Mesothelial cell of epicardium (in vitro differentiated cells): ENCODE results near the gene OR51B4. TPM values are rescaled to one million over a fixed set of nuclear protein-coding genes. Genes with fewer than 3 reads are reported as not detected.
"Not testable (repeated sequence)": the region's sequence is repeated elsewhere in the genome, so short reads cannot be mapped to it uniquely, and the experiment has no call there.

ENCODE experiments used
- DNase-seq, 2 experiments: peaks; one replicate each; pipeline ENCODE4 v3.0.0; 2021; ENCODE audit warnings: low spot score in 2 of 2; ENCODE audit not compliant: unreplicated experiment in 2 of 2
- H3K27ac Mint-ChIP-seq: 2 replicates; pipeline ENCODE4 v1.8.0; 2021; ENCODE audit warnings: mixed read lengths
- H3K27me3 Mint-ChIP-seq: 2 replicates; pipeline ENCODE4 v1.8.0; 2021; ENCODE audit warnings: low read depth, mixed read lengths
- H3K36me3 Mint-ChIP-seq: 2 replicates; pipeline ENCODE4 v1.8.0; 2021; ENCODE audit warnings: mixed read lengths
- H3K4me1 Mint-ChIP-seq: 2 replicates; pipeline ENCODE4 v1.8.0; 2021; ENCODE audit warnings: mixed read lengths
- H3K4me3 Mint-ChIP-seq: 2 replicates; pipeline ENCODE4 v1.8.0; 2021; ENCODE audit warnings: mild to moderate bottlenecking, moderate library complexity, mixed read lengths
- H3K9me3 Mint-ChIP-seq: 2 replicates; pipeline ENCODE4 v1.8.0; 2021; ENCODE audit warnings: mixed read lengths
- CTCF ChIP-seq: fragments of 200-600 bp; sonication (generic); IDR thresholded peaks from one replicate; pipeline ENCODE4 v1.5.0; 2021; ENCODE audit warnings: antibody characterized with exemption; ENCODE audit not compliant: unreplicated experiment
- total RNA-seq: library from RNA; stranded (reverse); gene quantifications from 3 replicates; pipeline ENCODE4 v1.2.1, GENCODE V29; 2021

The OR51B4 gene
- total RNA-seq, 1 donor from 2014 or later = 0.65 TPM

- H3K27ac Mint-ChIP-seq = no peak overlapping the region
- no peak for DNase-seq
- no peak overlapping the region for H3K4me3 Mint-ChIP-seq
- TF ChIP-seq CTCF = no peak
- H3K36me3 Mint-ChIP-seq = no peaks in the 10 kb centered on the region
- peaks cover 15% of the 10 kb centered on the region for H3K27me3 Mint-ChIP-seq
- no peaks in the 10 kb centered on the region for H3K4me1 Mint-ChIP-seq
- no peaks in the 10 kb centered on the region for H3K9me3 Mint-ChIP-seq
These were observed 15.5 kb upstream of the OR51B4 start for GRCh38 chr11:5317292-5317691.

- H3K27ac Mint-ChIP-seq, DNase-seq, H3K4me1 Mint-ChIP-seq, H3K9me3 Mint-ChIP-seq, H3K36me3 Mint-ChIP-seq, H3K4me3 Mint-ChIP-seq: not testable (repeated sequence)
- peaks cover 12% of the 10 kb centered on the region for H3K27me3 Mint-ChIP-seq
These were observed 11.7 kb upstream of the OR51B4 start for GRCh38 chr11:5313326-5314023.

- H3K36me3 Mint-ChIP-seq = no peaks in the 10 kb centered on the region
- TF ChIP-seq CTCF = no peak
- H3K4me3 Mint-ChIP-seq = no peak overlapping the region
- H3K4me1 Mint-ChIP-seq = no peaks in the 10 kb centered on the region
- H3K27ac Mint-ChIP-seq = no peak overlapping the region
- no peak for DNase-seq
- peaks cover 7% of the 10 kb centered on the region for H3K27me3 Mint-ChIP-seq
- H3K9me3 Mint-ChIP-seq = no peaks in the 10 kb centered on the region
These were observed 8.7 kb upstream of the OR51B4 start for GRCh38 chr11:5310423-5310822.

- Mint-ChIP-seq H3K9me3 (no peaks in the 10 kb centered on the region), H3K27me3 (no peaks in the 10 kb centered on the region), H3K36me3 (no peaks in the 10 kb centered on the region), H3K4me1 (no peaks in the 10 kb centered on the region), H3K4me3 (no peak overlapping the region), H3K27ac (no peak overlapping the region)
- TF ChIP-seq CTCF = no peak
- DNase-seq = no peak
These were observed 5.7 kb upstream of the OR51B4 start for GRCh38 chr11:5307256-5308019.

- Mint-ChIP-seq H3K27me3 (no peaks in the 10 kb centered on the region), H3K4me3 (no peak overlapping the region), H3K27ac (no peak overlapping the region), H3K9me3 (no peaks in the 10 kb centered on the region), H3K36me3 (no peaks in the 10 kb centered on the region), H3K4me1 (peaks cover 5% of the 10 kb centered on the region)
- no peak for DNase-seq
- TF ChIP-seq CTCF = no peak
These were observed 2.3 kb upstream of the OR51B4 start for GRCh38 chr11:5304046-5304445.

- Mint-ChIP-seq H3K4me3 (no peak overlapping the region), H3K9me3 (no peaks in the 10 kb centered on the region), H3K36me3 (no peaks in the 10 kb centered on the region), H3K27ac (no peak overlapping the region), H3K4me1 (peaks cover 5% of the 10 kb centered on the region), H3K27me3 (no peaks in the 10 kb centered on the region)
- no peak for TF ChIP-seq CTCF
- DNase-seq = no peak
These were observed 1.9 kb upstream of the OR51B4 start for GRCh38 chr11:5303626-5304025.
